Measurements from ENCODE around the gene FBLN1.

FBLN1 gene

GRCh38 chr22:45529971-45530575, 27.4 kb downstream of the FBLN1 start:
- no peak overlapping the region for H3K27ac ChIP-seq
- TF ChIP-seq, protein P1, sequence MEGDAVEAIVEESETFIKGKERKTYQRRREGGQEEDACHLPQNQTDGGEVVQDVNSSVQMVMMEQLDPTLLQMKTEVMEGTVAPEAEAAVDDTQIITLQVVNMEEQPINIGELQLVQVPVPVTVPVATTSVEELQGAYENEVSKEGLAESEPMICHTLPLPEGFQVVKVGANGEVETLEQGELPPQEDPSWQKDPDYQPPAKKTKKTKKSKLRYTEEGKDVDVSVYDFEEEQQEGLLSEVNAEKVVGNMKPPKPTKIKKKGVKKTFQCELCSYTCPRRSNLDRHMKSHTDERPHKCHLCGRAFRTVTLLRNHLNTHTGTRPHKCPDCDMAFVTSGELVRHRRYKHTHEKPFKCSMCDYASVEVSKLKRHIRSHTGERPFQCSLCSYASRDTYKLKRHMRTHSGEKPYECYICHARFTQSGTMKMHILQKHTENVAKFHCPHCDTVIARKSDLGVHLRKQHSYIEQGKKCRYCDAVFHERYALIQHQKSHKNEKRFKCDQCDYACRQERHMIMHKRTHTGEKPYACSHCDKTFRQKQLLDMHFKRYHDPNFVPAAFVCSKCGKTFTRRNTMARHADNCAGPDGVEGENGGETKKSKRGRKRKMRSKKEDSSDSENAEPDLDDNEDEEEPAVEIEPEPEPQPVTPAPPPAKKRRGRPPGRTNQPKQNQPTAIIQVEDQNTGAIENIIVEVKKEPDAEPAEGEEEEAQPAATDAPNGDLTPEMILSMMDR (conservative IDR thresholded peaks at IDR 0.05), result no peak
- no peak for TF ChIP-seq ZFX (IDR thresholded peaks at IDR 0.05)

- no peak overlapping the region for H3K27ac ChIP-seq
- TF ChIP-seq ZFX (IDR thresholded peaks at IDR 0.05), result no peak
- TF ChIP-seq, protein P1 (conservative IDR thresholded peaks at IDR 0.05), result no peak
Observed at GRCh38 chr22:45531441-45532234, 29.0 kb downstream of the FBLN1 start.

DNA sequence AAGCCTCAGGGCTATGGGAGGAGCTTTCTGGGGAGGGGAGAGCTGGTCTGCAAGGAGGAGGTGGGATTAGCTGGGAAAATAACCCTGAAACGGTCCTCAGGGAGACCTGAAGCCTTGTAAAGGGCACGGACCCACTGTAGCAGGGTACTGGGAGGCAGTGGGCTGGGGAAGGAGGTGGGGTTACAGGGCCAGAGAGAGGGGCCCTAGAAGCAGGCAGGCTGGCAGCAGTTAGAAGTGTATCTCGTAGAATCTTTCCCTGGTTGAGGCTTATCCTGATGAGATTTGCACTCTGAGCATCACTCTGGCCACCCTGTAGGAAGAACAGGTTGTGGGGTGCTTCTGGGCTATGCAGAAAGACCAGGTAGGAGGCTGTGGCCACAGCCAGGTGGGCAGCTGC, 29.6 kb downstream of the FBLN1 start:
- TF ChIP-seq, protein P1 (conservative IDR thresholded peaks at IDR 0.05), result no peak
- TF ChIP-seq ZFX (IDR thresholded peaks at IDR 0.05), result no peak
- no peak overlapping the region for H3K27ac ChIP-seq

GRCh38 chr22:45533703-45534102, 31.0 kb downstream of the FBLN1 start:
- TF ChIP-seq, protein P1 (conservative IDR thresholded peaks at IDR 0.05), result no peak
- no peak for TF ChIP-seq ZFX (IDR thresholded peaks at IDR 0.05)
- no peak overlapping the region for H3K27ac ChIP-seq

DNA sequence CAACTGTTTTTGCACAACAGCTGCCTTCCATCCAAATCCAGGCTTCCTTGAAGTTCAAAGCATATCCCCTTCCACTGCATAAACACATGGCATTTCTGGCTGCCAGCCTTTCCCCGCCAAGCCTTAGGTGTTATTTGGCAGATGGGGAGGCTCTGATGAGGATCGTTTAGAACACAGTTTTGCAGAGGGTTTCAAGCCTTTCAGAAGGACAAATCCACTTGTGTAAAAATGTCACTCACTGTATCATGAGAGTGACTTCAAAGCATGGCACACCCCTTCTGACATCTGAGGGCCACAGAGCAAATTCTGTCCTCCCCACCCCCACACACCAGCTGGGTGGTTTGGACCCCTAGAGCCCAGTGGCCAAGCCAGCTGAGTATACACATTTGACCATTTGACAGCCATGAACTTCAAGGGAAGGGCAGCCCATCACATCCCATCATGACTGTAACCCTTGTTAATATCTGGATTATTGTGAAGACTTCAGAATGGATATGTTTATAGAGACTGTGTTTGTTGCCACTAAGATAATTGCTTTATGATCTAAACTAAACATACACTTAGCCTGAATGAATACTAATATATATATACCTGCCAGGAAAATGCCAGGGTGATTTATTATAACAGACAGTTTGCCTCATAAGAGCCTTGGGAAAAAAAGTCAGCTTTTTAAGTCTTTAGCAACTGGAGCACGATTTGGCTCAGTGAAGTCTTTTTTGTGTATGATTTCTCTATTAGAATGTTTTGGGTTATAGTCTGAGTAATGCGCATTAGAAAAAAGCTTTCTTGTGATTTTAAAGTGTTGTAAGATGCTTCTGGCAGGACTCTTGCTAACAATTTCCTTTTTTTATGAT, 31.9 kb downstream of the FBLN1 start:
- TF ChIP-seq ZFX (IDR thresholded peaks at IDR 0.05), result no peak
- TF ChIP-seq, protein P1 (conservative IDR thresholded peaks at IDR 0.05), result no peak
- peak overlapping the region; percentile 15 for H3K27ac ChIP-seq

- H3K27ac ChIP-seq, result peak overlapping the region; percentile 15
- no peak for TF ChIP-seq ZFX (IDR thresholded peaks at IDR 0.05)
- TF ChIP-seq, protein P1 (conservative IDR thresholded peaks at IDR 0.05), result no peak
Observed at GRCh38 chr22:45535290-45535689, 32.6 kb downstream of the FBLN1 start.

DNA sequence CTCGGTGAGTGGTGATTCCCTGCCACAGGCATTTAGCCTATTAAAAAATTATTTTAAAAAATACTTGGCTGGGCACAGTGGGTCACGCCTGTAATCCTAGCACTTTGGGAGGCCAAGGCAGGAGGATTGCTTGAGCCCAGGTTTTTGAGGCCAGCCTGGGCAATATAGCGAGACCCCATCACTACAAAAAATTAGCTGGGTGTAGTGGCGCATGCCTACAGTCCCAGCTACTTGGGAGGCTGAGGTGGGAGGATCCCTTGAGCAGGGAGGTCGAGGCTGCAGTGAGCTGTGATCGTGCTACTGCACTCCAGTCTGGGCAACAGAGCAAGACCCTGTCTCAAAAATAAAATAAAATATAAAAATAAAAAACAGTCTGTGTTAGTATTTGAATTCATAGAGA, 33.2 kb downstream of the FBLN1 start:
- peak overlapping the region; percentile 22 for H3K27ac ChIP-seq

Data from C4-2B (cell line).